Ovary (tissue), 9 donors: ENCODE results near the gene HOXA13. TPM values are rescaled to one million over a fixed set of nuclear protein-coding genes. Genes with fewer than 3 reads are reported as not detected.

Source experiments
- DNase-seq, 5 donors: peaks; one replicate each; pipeline ENCODE4 v3.0.0-alpha.2; 2019 to 2020
- H3K27ac ChIP-seq, 2 donors: fragments of 200-600 bp; one replicate each; pipeline versions ENCODE4 v1.5.1 to v1.8.0; 2019 to 2022
- H3K27me3 ChIP-seq: fragments of 200-600 bp; one replicate; pipeline ENCODE4 v1.8.0; 2022
- H3K36me3 ChIP-seq: fragments of 200-600 bp; sonication (generic); one replicate; pipeline ENCODE4 v1.5.1; 2019
- H3K4me1 ChIP-seq: one replicate; pipeline ENCODE4 v1.8.1; 2013; ENCODE audit warnings: mild to moderate bottlenecking, moderate library complexity; ENCODE audit not compliant: insufficient read depth
- H3K4me3 ChIP-seq: fragments of 200-600 bp; sonication (generic); one replicate; pipeline ENCODE4 v1.5.1; 2017
- H3K9me3 ChIP-seq, 2 donors: fragments of 200-600 bp in 1 of 2; sonication (generic) in 1 of 2; one replicate each; pipeline versions ENCODE4 v1.5.1 to v1.8.1; 2013 to 2019; ENCODE audit warnings: mild to moderate bottlenecking in 1 of 2, moderate library complexity in 1 of 2
- CTCF ChIP-seq, 3 donors: fragments of 450-650 bp in 2 of 3; fragments of 200-600 bp in 1 of 3; IDR thresholded peaks; one replicate each; pipeline versions ENCODE4 v1.5.1 to v1.8.0; 2016 to 2022; ENCODE audit warnings: antibody characterized with exemption in 3 of 3, mild to moderate bottlenecking in 1 of 3
- EP300 ChIP-seq: sonication (generic); formaldehyde crosslinking; IDR thresholded peaks from one replicate; pipeline ENCODE4 v1.6.1; 2017; ENCODE audit warnings: antibody characterized with exemption
- POLR2A ChIP-seq: fragments of 450-650 bp; IDR thresholded peaks from one replicate; pipeline ENCODE4 v1.6.1; 2017; ENCODE audit warnings: antibody characterized with exemption, mild to moderate bottlenecking, moderate library complexity
- WGBS, 3 donors: extraction: QIAGEN DNeasy Blood & Tissue Kit in 1 of 3; methylation state at CpG; one replicate each; pipeline versions ENCODE4 v1.1.5 to v1.1.7; 2013 to 2017; 5-methylcytosine and 5-hydroxymethylcytosine counted together
- intact Hi-C, 4 donors: fragments of 100-400 bp; cut with DNase I; formaldehyde crosslinking; loops; one replicate each; pipeline versions ENCODE4 v1.11.0 to v1.15.1; 2022 to 2023
- polyA plus RNA-seq, 2 donors: library from polyadenylated mRNA; stranded (reverse); fragments of 200-250 nt in 1 of 2; fragments of 350-450 nt in 1 of 2; fragmentation: Illumina TruSeq in 1 of 2; extraction: RNeasy Lipid Tissue Mini Kit (QIAGEN cat#74804) in 1 of 2; gene quantifications; one replicate each; pipeline ENCODE4 v1.2.3, GENCODE V29; 2013 to 2014
- total RNA-seq, 7 donors: library from RNA; depleted of rRNA in 2 of 7; stranded (reverse); fragments of >200 nt in 2 of 7; fragmentation: NEBNext Ultra II Directional in 3 of 7; extraction: Animal tissue kit (Norgen Biotek cat#: 25700) in 3 of 7; gene quantifications; one replicate each; pipeline versions ENCODE4 v1.1.0 to v1.2.4, GENCODE V29; 2016 to 2023
- donor health status: DM: no; HTN: no; CAD: no; lungs with moderate emphysema.
- donor health status: DM: no; HTN: no; CAD: no.
- donor health status: Bipolar disorder and iron deficiency.
- donor health status: DM: yes; HTN: yes; CAD: no.
- donor health status: DM: no; HTN: no; CAD: no.
- donor health status: DM: yes; HTN: yes; CAD: no.

Gene HOXA13
- total and polyA plus RNA-seq, 9 donors = 0.07 TPM; not detected in 8

DNA sequence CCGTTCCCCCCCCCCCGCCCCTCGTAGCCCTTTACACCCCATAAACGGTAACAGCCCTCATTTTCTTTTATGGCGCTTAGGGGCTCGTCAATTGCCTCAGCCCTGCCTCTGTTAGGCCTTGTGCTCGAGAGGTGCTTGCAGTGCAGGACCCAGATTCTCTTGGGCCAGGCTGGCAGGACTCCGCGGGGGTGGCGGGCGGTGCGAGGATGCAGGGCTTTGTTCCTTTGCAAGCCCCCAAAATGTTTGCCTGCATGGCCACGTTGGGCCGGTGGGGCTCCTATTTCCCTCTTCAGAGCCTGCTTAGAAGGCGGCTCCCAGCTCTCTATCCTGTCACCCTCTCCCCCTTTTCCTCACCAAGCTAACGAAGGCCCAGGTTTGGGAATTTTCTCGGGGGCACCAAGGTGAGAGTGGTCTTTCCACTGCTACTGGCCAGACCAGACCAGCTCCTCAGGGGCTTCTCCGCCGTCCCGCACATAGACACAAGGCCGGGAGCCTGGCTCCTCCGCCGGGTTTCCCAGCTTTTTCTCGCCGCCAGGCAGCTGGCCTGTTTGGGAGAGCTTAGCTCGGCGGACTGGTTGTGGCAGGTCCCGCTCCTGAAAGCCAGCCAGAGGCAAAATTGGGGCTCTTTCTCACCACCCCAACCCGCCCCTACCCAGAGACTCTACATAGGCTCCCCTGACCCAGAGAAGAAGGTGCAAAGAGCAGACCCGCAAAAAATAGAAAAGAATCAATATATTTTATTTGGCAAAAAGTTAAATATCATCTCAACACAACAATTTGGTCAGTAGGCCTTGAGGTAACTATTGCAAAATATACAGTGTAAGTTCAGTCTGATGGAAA, 38.0 kb downstream of the HOXA13 start:
- no peaks in the 10 kb centered on the region for H3K36me3 ChIP-seq
- H3K9me3 ChIP-seq = no peaks in the 10 kb centered on the region
- H3K27me3 ChIP-seq = peaks cover 9% of the 10 kb centered on the region
- H3K4me3 ChIP-seq = no peak overlapping the region
- DNase-seq = peak in 3 of 5 donors; percentile 12 to 30 (median 19)
- intact Hi-C loops = loop anchor here in 3 of 4 donors (5.0 to 10.0 kb wide), 4 partner anchors 787 to 1277 kb away; no protein-coding TSS in a partner anchor
- H3K4me1 ChIP-seq = peaks cover 2% of the 10 kb centered on the region
- WGBS, 3 donors = 62 to 69% (median 62%) methylated on average over 28 to 30 of the region's 30 CpGs
- no peak overlapping the region for H3K27ac ChIP-seq
- TF ChIP-seq POLR2A (no peak), CTCF (IDR thresholded peaks at IDR 0.05) (no peak), EP300 (no peak)

GRCh38 chr7:27161214-27161720, 38.6 kb downstream of the HOXA13 start:
- Histone ChIP-seq H3K4me3 (peak overlapping the region; percentile 43), H3K27me3 (peaks cover 9% of the 10 kb centered on the region), H3K9me3 (no peaks in the 10 kb centered on the region), H3K36me3 (no peaks in the 10 kb centered on the region), H3K4me1 (peaks cover 4% of the 10 kb centered on the region), H3K27ac (no peak overlapping the region)
- intact Hi-C loops = loop anchor here in 3 of 4 donors (5.0 to 10.0 kb wide), 4 partner anchors 786 to 1276 kb away; no protein-coding TSS in a partner anchor
- TF ChIP-seq CTCF (IDR thresholded peaks at IDR 0.05) = no peak
- no peak for TF ChIP-seq EP300
- TF ChIP-seq POLR2A = no peak
- DNase-seq = peak in 1 of 5 donors; percentile 31
- 7 to 19% (median 10%) methylated on average over 26 to 27 of the region's 27 CpGs for WGBS, 3 donors

DNA sequence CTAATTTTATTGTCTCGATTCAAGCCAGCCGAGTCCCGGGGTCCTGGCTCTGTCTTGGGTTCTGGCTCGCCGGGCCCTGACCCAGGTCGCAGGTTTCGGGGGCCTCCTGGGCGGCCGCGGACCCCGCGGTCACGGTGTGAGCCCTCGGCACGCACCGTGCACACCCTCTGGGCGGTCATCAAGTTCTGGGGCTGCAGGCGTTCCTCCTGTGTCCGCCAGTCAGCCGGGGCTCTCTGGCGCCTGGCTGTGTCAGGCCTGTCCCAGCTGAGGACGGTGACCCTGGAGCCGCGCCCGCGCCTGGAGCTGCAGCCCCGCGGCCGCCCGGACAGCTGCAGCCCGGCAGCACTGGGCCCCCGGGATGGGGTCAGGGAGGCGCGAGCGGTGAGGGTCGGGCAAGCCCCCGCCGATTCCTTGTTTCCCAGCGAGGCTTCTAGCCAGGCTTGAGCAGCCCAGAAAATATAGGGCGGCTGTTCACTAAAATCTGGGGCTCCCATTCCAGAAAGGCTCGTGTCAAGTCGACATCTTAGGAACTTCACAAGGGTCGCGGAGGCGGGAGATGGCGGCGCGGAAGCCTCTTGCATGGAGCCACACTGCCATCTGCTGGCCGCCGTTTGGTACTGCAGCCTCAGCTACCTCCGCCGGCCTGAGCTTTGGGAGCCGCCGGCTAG, 39.2 kb downstream of the HOXA13 start:
- Histone ChIP-seq H3K27ac (no peak overlapping the region), H3K36me3 (no peaks in the 10 kb centered on the region), H3K4me1 (peaks cover 4% of the 10 kb centered on the region), H3K4me3 (peak overlapping the region; percentile 43), H3K27me3 (peaks cover 9% of the 10 kb centered on the region), H3K9me3 (no peaks in the 10 kb centered on the region)
- DNase-seq = peak; percentile 71 to 89 (median 87)
- TF ChIP-seq POLR2A (no peak), CTCF (IDR thresholded peaks at IDR 0.05) (peak; percentile 96 to 98 (median 97))
- WGBS, 3 donors = 3% methylated on average over 43 to 54 of the region's 54 CpGs
- intact Hi-C loops = loop anchor here in 3 of 4 donors (5.0 to 10.0 kb wide), 4 partner anchors 786 to 1276 kb away; no protein-coding TSS in a partner anchor

- no peak overlapping the region for H3K27ac ChIP-seq
- no peaks in the 10 kb centered on the region for H3K9me3 ChIP-seq
- peaks cover 4% of the 10 kb centered on the region for H3K4me1 ChIP-seq
- WGBS, 3 donors = 78 to 83% (median 80%) methylated on average over 23 of the region's 23 CpGs
- TF ChIP-seq CTCF (IDR thresholded peaks at IDR 0.05) = no peak
- TF ChIP-seq EP300 = no peak
- no peak for TF ChIP-seq POLR2A
- DNase-seq = peak in 2 of 5 donors; percentile 26 to 33
- H3K4me3 ChIP-seq = peak overlapping the region; percentile 43
- no peaks in the 10 kb centered on the region for H3K36me3 ChIP-seq
- intact Hi-C loops = loop anchor here in 3 of 4 donors (5.0 to 10.0 kb wide), 4 partner anchors 785 to 1275 kb away; no protein-coding TSS in a partner anchor
- peaks cover 12% of the 10 kb centered on the region for H3K27me3 ChIP-seq
These were observed 39.7 kb downstream of the HOXA13 start for GRCh38 chr7:27160145-27160545.
